Erythroblast (primary cell): ENCODE measurements around the gene CEP41.

Experiments
- GATA1 ChIP-seq: IDR thresholded peaks from 2 replicates; pipeline ENCODE4 v1.6.1; 2011; ENCODE audit warnings: low read depth, mild to moderate bottlenecking, control low read depth, low read length, moderate library complexity
- POLR2A ChIP-seq: IDR thresholded peaks from 2 replicates; pipeline ENCODE4 v1.6.1; 2011; ENCODE audit warnings: mild to moderate bottlenecking, low read length

DNA sequence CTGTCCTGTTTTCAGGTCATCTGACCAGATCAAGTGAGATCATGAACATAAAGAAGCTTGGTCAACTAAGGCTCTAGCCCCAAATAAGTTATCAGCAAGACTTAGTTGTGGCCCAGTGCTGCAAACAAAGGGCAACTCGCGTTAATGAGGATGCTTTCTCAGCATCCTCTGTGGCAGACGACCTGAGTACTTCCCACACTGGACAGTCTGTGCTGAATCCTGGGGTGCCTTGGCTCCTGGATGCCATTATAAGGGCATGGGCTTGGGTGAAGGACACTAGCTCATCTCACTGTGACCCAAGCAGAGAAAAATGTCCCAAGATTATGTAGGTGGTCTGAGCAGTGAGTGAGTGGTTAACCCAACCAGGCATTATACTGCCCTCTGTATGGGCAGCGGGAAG is 82.3 kb downstream of the CEP41 start:
- TF ChIP-seq POLR2A (no peak), GATA1 (no peak)
